Neural cell (in vitro differentiated cells): ENCODE measurements around the gene PTPRC. TPM values are rescaled to one million over a fixed set of nuclear protein-coding genes. Genes with fewer than 3 reads are reported as not detected.

Experiments used
- H2AFZ ChIP-seq: fragments of 200-600, 300-800 bp; sonication (generic), shearing (Covaris generic); 2 replicates; pipeline ENCODE4 v1.6.0; 2014; ENCODE audit warnings: low read depth, mild to moderate bottlenecking, antibody characterized with exemption, low read length, moderate library complexity
- H3F3A ChIP-seq: fragments of 200-600 bp; shearing (Covaris generic); 2 replicates; pipeline ENCODE4 v1.6.1; 2016; ENCODE audit warnings: mild to moderate bottlenecking, moderate library complexity, mixed read lengths, antibody characterized with exemption, low read length; ENCODE audit not compliant: insufficient read depth, poor library complexity, severe bottlenecking
- H3K27ac ChIP-seq: fragments of 200-600, 300-800 bp; sonication (generic), shearing (Covaris generic); 2 replicates; pipeline ENCODE4 v1.5.1; 2014; ENCODE audit warnings: mild to moderate bottlenecking, low read length, moderate library complexity
- H3K27me3 ChIP-seq: fragments of 300-800, 200-600 bp; sonication (generic), shearing (Covaris generic); 2 replicates; pipeline ENCODE4 v1.6.0; 2014; ENCODE audit warnings: mild to moderate bottlenecking, low read depth, low read length, moderate library complexity; ENCODE audit not compliant: insufficient read depth
- H3K36me3 ChIP-seq: fragments of 300-800, 200-600 bp; sonication (generic), shearing (Covaris generic); 2 replicates; pipeline ENCODE4 v1.5.1; 2014; ENCODE audit warnings: mild to moderate bottlenecking, antibody characterized with exemption, low read length, moderate library complexity; ENCODE audit not compliant: insufficient read depth
- H3K4me2 ChIP-seq: fragments of 300-800, 200-600 bp; sonication (generic), shearing (Covaris generic); 2 replicates; pipeline ENCODE4 v1.6.0; 2014; ENCODE audit warnings: mild to moderate bottlenecking, low read length
- H3K4me3 ChIP-seq: fragments of 300-800, 200-600 bp; sonication (generic), shearing (Covaris generic); 2 replicates; pipeline ENCODE4 v1.5.1; 2014; ENCODE audit warnings: mild to moderate bottlenecking, low read length, moderate library complexity
- H3K79me2 ChIP-seq: fragments of 200-600 bp; shearing (Covaris generic); replicated peaks from 2 replicates; pipeline ENCODE4 v1.6.0; 2014; ENCODE audit warnings: mild to moderate bottlenecking, low read length, moderate library complexity; ENCODE audit not compliant: insufficient read depth
- H3K9ac ChIP-seq: fragments of 300-800, 200-600 bp; sonication (generic), shearing (Covaris generic); 2 replicates; pipeline ENCODE4 v1.6.1; 2016; ENCODE audit warnings: mild to moderate bottlenecking, low read length, mixed read lengths
- H3K9me2 ChIP-seq: fragments of 200-600 bp; shearing (Covaris generic); 2 replicates; pipeline ENCODE4 v1.6.1; 2016; ENCODE audit warnings: mild to moderate bottlenecking, low read length, mixed read lengths; ENCODE audit not compliant: insufficient read depth
- H3K9me3 ChIP-seq: fragments of 200-600, 300-800 bp; sonication (generic), shearing (Covaris generic); 2 replicates; pipeline ENCODE4 v1.6.1; 2016; ENCODE audit warnings: mild to moderate bottlenecking, mixed run types, low read length, moderate library complexity, mixed read lengths
- H4K20me1 ChIP-seq: fragments of 200-600 bp; shearing (Covaris generic); 2 replicates; pipeline ENCODE4 v1.6.1; 2016; ENCODE audit warnings: mild to moderate bottlenecking, mixed run types; ENCODE audit not compliant: insufficient read depth
- EZH2 ChIP-seq: fragments of 200-600, 300-800 bp; shearing (Covaris generic), sonication (generic); IDR thresholded peaks from 2 replicates; pipeline ENCODE4 v1.6.1; 2014; ENCODE audit warnings: antibody characterized with exemption, low read length, borderline replicate concordance, mild to moderate bottlenecking; ENCODE audit not compliant: insufficient read depth, poor library complexity, severe bottlenecking
- MXI1 ChIP-seq: fragments of 450-650 bp; conservative IDR thresholded peaks from 2 replicates; pipeline ENCODE4 v1.6.1; 2014; ENCODE audit warnings: antibody characterized with exemption, mild to moderate bottlenecking; ENCODE audit not compliant: poor library complexity, severe bottlenecking
- POLR2AphosphoS5 ChIP-seq: IDR thresholded peaks from 2 replicates; pipeline ENCODE4 v1.6.1; 2012
- RAD21 ChIP-seq: fragments of 450-650 bp; conservative IDR thresholded peaks from 2 replicates; pipeline ENCODE4 v1.6.1; 2014; ENCODE audit warnings: antibody characterized with exemption, mild to moderate bottlenecking, moderate library complexity
- REST ChIP-seq: IDR thresholded peaks from 2 replicates; pipeline ENCODE4 v1.6.1; 2012; ENCODE audit warnings: borderline replicate concordance
- SMC3 ChIP-seq: fragments of 450-650 bp; conservative IDR thresholded peaks from 2 replicates; pipeline ENCODE4 v1.6.1; 2014; ENCODE audit warnings: antibody characterized with exemption, mild to moderate bottlenecking, moderate library complexity; ENCODE audit not compliant: poor library complexity
- TAF1 ChIP-seq: IDR thresholded peaks from 2 replicates; pipeline ENCODE4 v1.6.1; 2012; ENCODE audit warnings: low read depth
- polyA plus RNA-seq: library from polyadenylated mRNA; depleted of rRNA; stranded (reverse); fragments of >200 nt; gene quantifications from 2 replicates; pipeline ENCODE4 v1.2.3, GENCODE V29; 2014
- TF ChIP-seq, protein P1 (sequence below): fragments of 450-650 bp; IDR thresholded peaks from 2 replicates; pipeline ENCODE4 v1.5.1; 2014; ENCODE audit warnings: antibody characterized with exemption, mild to moderate bottlenecking, moderate library complexity; ENCODE audit not compliant: poor library complexity, severe bottlenecking

PTPRC gene
- polyA plus RNA-seq, 1 donor from 2014 or later: 0.12 TPM

- Histone ChIP-seq H3K9ac (no peak overlapping the region), H3K27ac (no peak overlapping the region), H3K4me3 (no peak overlapping the region), H3F3A (no peaks in the 10 kb centered on the region), H4K20me1 (no peaks in the 10 kb centered on the region), H3K9me3 (no peaks in the 10 kb centered on the region), H3K27me3 (no peaks in the 10 kb centered on the region), H2AFZ (no peak overlapping the region), H3K36me3 (no peaks in the 10 kb centered on the region), H3K4me2 (no peak overlapping the region), H3K79me2 (no peaks in the 10 kb centered on the region), H3K9me2 (no peaks in the 10 kb centered on the region)
- TF ChIP-seq TAF1 (no peak), EZH2 (no peak), RAD21 (no peak), MXI1 (no peak)
- TF ChIP-seq, protein P1, sequence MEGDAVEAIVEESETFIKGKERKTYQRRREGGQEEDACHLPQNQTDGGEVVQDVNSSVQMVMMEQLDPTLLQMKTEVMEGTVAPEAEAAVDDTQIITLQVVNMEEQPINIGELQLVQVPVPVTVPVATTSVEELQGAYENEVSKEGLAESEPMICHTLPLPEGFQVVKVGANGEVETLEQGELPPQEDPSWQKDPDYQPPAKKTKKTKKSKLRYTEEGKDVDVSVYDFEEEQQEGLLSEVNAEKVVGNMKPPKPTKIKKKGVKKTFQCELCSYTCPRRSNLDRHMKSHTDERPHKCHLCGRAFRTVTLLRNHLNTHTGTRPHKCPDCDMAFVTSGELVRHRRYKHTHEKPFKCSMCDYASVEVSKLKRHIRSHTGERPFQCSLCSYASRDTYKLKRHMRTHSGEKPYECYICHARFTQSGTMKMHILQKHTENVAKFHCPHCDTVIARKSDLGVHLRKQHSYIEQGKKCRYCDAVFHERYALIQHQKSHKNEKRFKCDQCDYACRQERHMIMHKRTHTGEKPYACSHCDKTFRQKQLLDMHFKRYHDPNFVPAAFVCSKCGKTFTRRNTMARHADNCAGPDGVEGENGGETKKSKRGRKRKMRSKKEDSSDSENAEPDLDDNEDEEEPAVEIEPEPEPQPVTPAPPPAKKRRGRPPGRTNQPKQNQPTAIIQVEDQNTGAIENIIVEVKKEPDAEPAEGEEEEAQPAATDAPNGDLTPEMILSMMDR: no peak
Observed at GRCh38 chr1:198655459-198656121, 16.8 kb downstream of the PTPRC start.

GRCh38 chr1:198656500-198656932, 17.7 kb downstream of the PTPRC start:
- no peaks in the 10 kb centered on the region for H4K20me1 ChIP-seq
- no peak overlapping the region for H3K4me3 ChIP-seq
- no peaks in the 10 kb centered on the region for H3K79me2 ChIP-seq
- no peaks in the 10 kb centered on the region for H3K27me3 ChIP-seq
- no peak overlapping the region for H3K9ac ChIP-seq
- no peak overlapping the region for H3K4me2 ChIP-seq
- H2AFZ ChIP-seq: no peak overlapping the region
- no peaks in the 10 kb centered on the region for H3F3A ChIP-seq
- H3K9me3 ChIP-seq: no peaks in the 10 kb centered on the region
- no peak overlapping the region for H3K27ac ChIP-seq
- no peaks in the 10 kb centered on the region for H3K36me3 ChIP-seq
- TF ChIP-seq POLR2AphosphoS5 (no peak), MXI1 (no peak), SMC3 (no peak), REST (no peak), EZH2 (no peak), RAD21 (no peak), TAF1 (no peak)
- TF ChIP-seq, protein P1: no peak
- no peaks in the 10 kb centered on the region for H3K9me2 ChIP-seq
